DMS53 treated with DMSO at 0.1 percent for 48 hours (cell line): ENCODE results near the gene FOCAD.

Experiments
- DNase-seq: peaks from one replicate; lab custom pipeline; 2025; ENCODE audit not compliant: unreplicated experiment; lab: John Stamatoyannopoulos, UW

The FOCAD gene

GRCh38 chr9:20786807-20787206 is 102.7 kb downstream of the FOCAD start:
- no peak for DNase-seq

- no peak for DNase-seq
Measured at GRCh38 chr9:20788526-20789451, 104.7 kb downstream of the FOCAD start.

GRCh38 chr9:20790721-20791120 is 106.7 kb downstream of the FOCAD start:
- no peak for DNase-seq

- DNase-seq, result no peak
Measured at GRCh38 chr9:20791682-20792081, 107.6 kb downstream of the FOCAD start.

- no peak for DNase-seq
Measured at GRCh38 chr9:20804489-20805250, 120.6 kb downstream of the FOCAD start.

- no peak for DNase-seq
Measured at GRCh38 chr9:20805766-20806165, 121.7 kb downstream of the FOCAD start.

- no peak for DNase-seq
Measured at GRCh38 chr9:20808002-20808401, 123.9 kb downstream of the FOCAD start.

- DNase-seq, result no peak
Measured at GRCh38 chr9:20811872-20812271, 127.8 kb downstream of the FOCAD start.

- no peak for DNase-seq
Measured at GRCh38 chr9:20815923-20816703, 132.1 kb downstream of the FOCAD start.

- no peak for DNase-seq
Measured at GRCh38 chr9:20823051-20823450, 139.0 kb downstream of the FOCAD start.

GRCh38 chr9:20831028-20831427 is 147.0 kb downstream of the FOCAD start:
- no peak for DNase-seq

GRCh38 chr9:20832775-20833174 is 148.7 kb downstream of the FOCAD start:
- DNase-seq, result no peak

- no peak for DNase-seq
Measured at GRCh38 chr9:20835377-20836286, 151.6 kb downstream of the FOCAD start.

GRCh38 chr9:20837166-20837565 is 153.1 kb downstream of the FOCAD start:
- no peak for DNase-seq

GRCh38 chr9:20838218-20838617 is 154.2 kb downstream of the FOCAD start:
- no peak for DNase-seq

GRCh38 chr9:20844916-20845315 is 160.9 kb downstream of the FOCAD start:
- no peak for DNase-seq

GRCh38 chr9:20848490-20848889 is 164.4 kb downstream of the FOCAD start:
- no peak for DNase-seq

GRCh38 chr9:20853866-20854265 is 169.8 kb downstream of the FOCAD start:
- no peak for DNase-seq

GRCh38 chr9:20854444-20854843 is 170.4 kb downstream of the FOCAD start:
- DNase-seq, result no peak

GRCh38 chr9:20863945-20864344 is 179.9 kb downstream of the FOCAD start:
- DNase-seq, result no peak
